GM23248 (cell line): Measurements from ENCODE around the gene ANKS6. TPM values are rescaled to one million over a fixed set of nuclear protein-coding genes. Genes with fewer than 3 reads are reported as not detected.

Experiments used
- DNase-seq: peaks from one replicate; pipeline ENCODE4 v3.0.0-alpha.2; 2015
- H2AFZ ChIP-seq: fragments of 200-600 bp; sonication (generic); 2 replicates; pipeline ENCODE4 v1.6.1; 2016; ENCODE audit warnings: antibody characterized with exemption
- H3F3A ChIP-seq: fragments of 200-600 bp; sonication (generic); 2 replicates; pipeline ENCODE4 v1.6.1; 2016; ENCODE audit warnings: mild to moderate bottlenecking, antibody characterized with exemption, mixed run types; ENCODE audit not compliant: insufficient read depth
- H3K27ac ChIP-seq: fragments of 200-600 bp; sonication (generic); 2 replicates; pipeline ENCODE4 v1.5.1; 2016; ENCODE audit warnings: mild to moderate bottlenecking
- H3K27me3 ChIP-seq: fragments of 200-600 bp; sonication (generic); replicated peaks from 2 replicates; pipeline ENCODE4 v1.6.1; 2016; ENCODE audit warnings: mild to moderate bottlenecking; ENCODE audit not compliant: insufficient read depth
- H3K36me3 ChIP-seq: fragments of 200-600 bp; sonication (generic); 2 replicates; pipeline ENCODE4 v1.6.1; 2016; ENCODE audit warnings: low read depth, mild to moderate bottlenecking
- H3K4me1 ChIP-seq: fragments of 200-600 bp; sonication (generic); 2 replicates; pipeline ENCODE4 v1.6.1; 2016; ENCODE audit warnings: mild to moderate bottlenecking; ENCODE audit not compliant: insufficient read depth
- H3K4me2 ChIP-seq: fragments of 200-600 bp; sonication (generic); one replicate; pipeline ENCODE4 v1.6.1; 2016; ENCODE audit warnings: mild to moderate bottlenecking; ENCODE audit not compliant: unreplicated experiment
- H3K4me3 ChIP-seq: fragments of 200-600 bp; sonication (generic); 2 replicates; pipeline ENCODE4 v1.5.1; 2016; ENCODE audit warnings: mild to moderate bottlenecking
- H3K79me2 ChIP-seq: fragments of 200-600 bp; sonication (generic); 2 replicates; pipeline ENCODE4 v1.6.1; 2016; ENCODE audit warnings: mild to moderate bottlenecking; ENCODE audit not compliant: insufficient read depth
- H3K9ac ChIP-seq: fragments of 200-600 bp; sonication (generic); 2 replicates; pipeline ENCODE4 v1.6.1; 2016; ENCODE audit warnings: mild to moderate bottlenecking
- H3K9me2 ChIP-seq: fragments of 200-600 bp; sonication (generic); 2 replicates; pipeline ENCODE4 v1.6.1; 2016; ENCODE audit warnings: mixed run types, mild to moderate bottlenecking, moderate library complexity; ENCODE audit not compliant: insufficient read depth
- H3K9me3 ChIP-seq: fragments of 200-600 bp; sonication (generic); one replicate; pipeline ENCODE4 v1.6.1; 2017; ENCODE audit warnings: low read depth
- H4K20me1 ChIP-seq: fragments of 200-600 bp; sonication (generic); 2 replicates; pipeline ENCODE4 v1.6.0; 2016; ENCODE audit not compliant: insufficient read depth
- EZH2 ChIP-seq: fragments of 200-600 bp; sonication (generic); IDR thresholded peaks from 2 replicates; pipeline ENCODE4 v1.6.1; 2018; ENCODE audit warnings: antibody characterized with exemption, mild to moderate bottlenecking; ENCODE audit not compliant: insufficient read depth, poor library complexity, severe bottlenecking
- EZH2phosphoT487 ChIP-seq: fragments of 200-600 bp; sonication (generic); IDR thresholded peaks from 2 replicates; pipeline ENCODE4 v1.6.1; 2018; ENCODE audit warnings: antibody characterized with exemption, moderate library complexity, mild to moderate bottlenecking, low read depth; ENCODE audit not compliant: insufficient read depth
- WGBS, 2 experiments: methylation state at CpG; one replicate each; pipeline ENCODE4 v1.1.6; 2015 to 2017; ENCODE audit warnings: low lambda C conversion rate in 2 of 2, low coverage in 1 of 2; ENCODE audit errors: missing lambda C conversion rate in 2 of 2; 5-methylcytosine and 5-hydroxymethylcytosine counted together
- in situ Hi-C: fragments of 300-500 bp; cut with MboI; formaldehyde crosslinking; loops from 2 replicates; pipeline ENCODE4 v1.15.0; 2020
- polyA plus RNA-seq: library from polyadenylated mRNA; unstranded; fragments of >200 nt; fragmentation: Nextera tagmentation; extraction: Ambion mirVana; gene quantifications from 2 replicates; pipeline ENCODE4 v1.2.1, GENCODE V29; 2016
- total RNA-seq: library from RNA; depleted of rRNA; stranded (reverse); fragments of >200 nt; shearing (Covaris generic); gene quantifications from 2 replicates; pipeline ENCODE4 v1.2.3, GENCODE V29; 2014

ANKS6 gene
- total and polyA plus RNA-seq, 2 experiments from 2014 or later: 7.1 to 26.4 TPM

GRCh38 chr9:98790134-98790841 is 6.1 kb downstream of the ANKS6 start:
- no peak overlapping the region for H2AFZ ChIP-seq
- no peak for TF ChIP-seq EZH2
- TF ChIP-seq EZH2phosphoT487: no peak

GRCh38 chr9:98789483-98790133 is 6.7 kb downstream of the ANKS6 start:
- in situ Hi-C loops: no loop called here
- Histone ChIP-seq H4K20me1 (no peaks in the 10 kb centered on the region), H3K9me3 (no peaks in the 10 kb centered on the region), H3K4me1 (peaks cover 14% of the 10 kb centered on the region), H3F3A (0 out of 2 replicates have a peak, but pooled peaks cover 2% of the 10 kb centered on the region), H3K9me2 (no peaks in the 10 kb centered on the region), H3K27me3 (no peaks in the 10 kb centered on the region), H3K27ac (no peak overlapping the region), H2AFZ (no peak overlapping the region), H3K4me3 (no peak overlapping the region), H3K9ac (no peak overlapping the region), H3K4me2 (no peak overlapping the region), H3K36me3 (no peaks in the 10 kb centered on the region), H3K79me2 (peaks cover 51% of the 10 kb centered on the region)
- WGBS, 2 experiments: 95 to 100% methylated on average over 5 of the region's 5 CpGs
- peak; percentile 53 for DNase-seq
- TF ChIP-seq EZH2phosphoT487 (no peak), EZH2 (no peak)

More at GRCh38 chr9:98790134-98790841, 6.1 kb downstream of the ANKS6 start:
- Histone ChIP-seq H3K9ac (peak overlapping the region; percentile 41; the same call in 1 of the 2 replicates), H3K9me3 (no peaks in the 10 kb centered on the region), H3K4me1 (peaks cover 18% of the 10 kb centered on the region), H3K27me3 (no peaks in the 10 kb centered on the region), H3K36me3 (no peaks in the 10 kb centered on the region), H4K20me1 (no peaks in the 10 kb centered on the region), H3K27ac (peak overlapping the region; percentile 68), H3K4me2 (peak overlapping the region; percentile 46), H3K9me2 (no peaks in the 10 kb centered on the region), H3K4me3 (no peak overlapping the region), H3F3A (0 out of 2 replicates have a peak, but pooled peaks cover 9% of the 10 kb centered on the region), H3K79me2 (peaks cover 57% of the 10 kb centered on the region)
- in situ Hi-C loops: no loop called here
- DNase-seq: no peak
- WGBS, 2 experiments: 84 to 85% methylated on average over 22 to 25 of the region's 25 CpGs

- Histone ChIP-seq H4K20me1 (no peaks in the 10 kb centered on the region), H3F3A (no peaks in the 10 kb centered on the region), H3K4me3 (no peak overlapping the region), H3K27me3 (no peaks in the 10 kb centered on the region), H3K9me2 (no peaks in the 10 kb centered on the region), H3K36me3 (no peaks in the 10 kb centered on the region), H3K9me3 (no peaks in the 10 kb centered on the region), H3K4me1 (peaks cover 11% of the 10 kb centered on the region), H3K27ac (no peak overlapping the region), H3K79me2 (peaks cover 38% of the 10 kb centered on the region), H3K9ac (no peak overlapping the region), H2AFZ (no peak overlapping the region), H3K4me2 (no peak overlapping the region)
- DNase-seq: no peak
- TF ChIP-seq EZH2phosphoT487 (no peak), EZH2 (no peak)
- in situ Hi-C loops: no loop called here
- WGBS, 2 experiments: 92 to 97% methylated on average over 12 of the region's 12 CpGs
These were observed 8.5 kb downstream of the ANKS6 start for GRCh38 chr9:98787766-98788335.

GRCh38 chr9:98786750-98787510 is 9.4 kb downstream of the ANKS6 start:
- Histone ChIP-seq H3K4me3 (no peak overlapping the region), H3K36me3 (no peaks in the 10 kb centered on the region), H3K79me2 (peaks cover 29% of the 10 kb centered on the region), H3K27ac (no peak overlapping the region), H3K4me2 (no peak overlapping the region), H3K9ac (no peak overlapping the region), H3K9me3 (no peaks in the 10 kb centered on the region), H3K4me1 (peaks cover 11% of the 10 kb centered on the region), H3K9me2 (no peaks in the 10 kb centered on the region), H2AFZ (no peak overlapping the region), H3F3A (no peaks in the 10 kb centered on the region), H3K27me3 (no peaks in the 10 kb centered on the region), H4K20me1 (no peaks in the 10 kb centered on the region)
- WGBS, 2 experiments: 82 to 86% methylated on average over 4 of the region's 4 CpGs
- DNase-seq: no peak
- in situ Hi-C loops: no loop called here
- TF ChIP-seq EZH2 (no peak), EZH2phosphoT487 (no peak)
